Activated gamma-delta T cell (primary cell): Measurements from ENCODE around the gene SLC24A4.
"Not testable (repeated sequence)": the region's sequence is repeated elsewhere in the genome, so short reads cannot be mapped to it uniquely, and the experiment has no call there.

Experiments used
- DNase-seq: peaks from one replicate; lab custom pipeline; 2025; lab: John Stamatoyannopoulos, UW

SLC24A4 gene

DNA sequence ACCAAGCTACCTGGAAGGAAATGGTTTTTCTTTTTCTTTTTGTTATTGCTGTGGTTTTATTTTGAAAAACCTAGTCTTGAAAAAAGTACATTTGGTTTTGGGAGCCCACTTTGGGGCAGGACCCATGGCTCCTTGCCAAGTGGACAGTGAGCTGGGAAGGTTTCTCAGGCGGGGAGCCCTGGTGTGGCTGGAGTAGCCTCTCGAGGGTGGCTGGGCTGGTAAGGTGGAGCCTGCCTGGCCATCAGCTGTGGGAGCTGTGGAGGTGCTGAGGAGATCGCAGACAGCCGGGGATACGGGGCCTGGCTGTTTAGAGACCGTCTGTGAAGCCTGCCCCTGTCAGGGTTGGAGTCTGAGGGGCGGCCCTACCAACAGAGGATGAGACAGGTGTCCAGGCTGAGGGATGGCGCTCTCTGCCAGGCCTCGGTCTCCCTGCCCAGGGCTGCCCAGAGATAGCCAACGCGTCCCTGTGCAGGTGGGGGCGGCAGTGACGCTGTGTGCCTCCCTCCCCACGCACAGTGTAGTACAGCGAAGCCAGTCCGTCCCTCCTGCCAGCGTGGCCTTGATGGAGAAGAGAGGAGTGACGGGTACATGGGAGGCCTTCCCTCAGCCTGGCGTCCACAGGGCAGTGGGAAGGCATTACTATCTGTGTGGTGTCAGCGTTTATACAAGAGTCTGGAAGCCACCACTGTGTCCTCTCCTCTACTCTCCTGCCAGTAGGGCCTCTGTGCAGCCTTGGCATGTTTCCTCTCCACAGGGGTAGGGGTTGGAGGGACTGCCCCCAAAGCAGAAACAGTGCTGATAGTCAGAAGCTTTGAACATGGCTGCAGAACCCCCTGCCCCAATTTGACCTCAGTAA, 196.5 kb downstream of the SLC24A4 start:
- DNase-seq: no peak

- no peak for DNase-seq
These were observed 197.4 kb downstream of the SLC24A4 start for GRCh38 chr14:92520102-92521057.

DNA sequence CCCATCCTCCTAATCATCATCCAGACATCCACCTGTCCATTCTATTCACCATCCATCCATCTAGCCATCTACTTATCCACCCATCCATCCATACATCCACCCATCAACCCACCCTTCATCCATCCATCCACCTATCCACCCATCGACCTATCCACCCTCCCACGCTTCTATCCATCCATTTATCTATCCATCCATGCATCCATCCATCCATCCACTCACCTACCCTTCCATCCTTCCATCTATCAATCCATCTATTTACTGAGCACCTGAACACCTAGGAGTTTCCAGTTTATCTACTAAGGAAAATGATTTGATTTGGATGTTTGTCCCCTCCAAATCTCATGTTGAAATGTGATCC, 198.1 kb downstream of the SLC24A4 start:
- no peak for DNase-seq

DNA sequence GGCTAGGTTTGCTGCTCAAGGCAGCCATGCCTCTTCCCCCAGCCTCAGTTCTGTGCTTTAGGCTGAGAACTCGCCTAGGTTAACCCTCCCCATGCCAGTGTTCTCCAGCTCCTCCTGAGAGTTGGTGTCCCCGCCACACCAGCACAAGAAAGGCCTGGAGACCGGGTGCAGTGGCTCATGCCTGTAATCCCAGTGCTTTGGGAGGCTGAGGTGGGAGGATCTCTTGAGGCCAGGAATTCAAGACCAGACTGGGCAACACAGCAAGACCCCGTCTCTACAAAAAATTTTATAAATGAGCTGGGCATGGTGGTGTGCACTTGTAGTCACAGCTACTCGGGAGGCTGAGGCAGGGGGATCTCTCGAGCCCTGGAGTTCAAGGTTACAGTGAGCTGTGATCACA, 200.8 kb downstream of the SLC24A4 start:
- no peak for DNase-seq

DNA sequence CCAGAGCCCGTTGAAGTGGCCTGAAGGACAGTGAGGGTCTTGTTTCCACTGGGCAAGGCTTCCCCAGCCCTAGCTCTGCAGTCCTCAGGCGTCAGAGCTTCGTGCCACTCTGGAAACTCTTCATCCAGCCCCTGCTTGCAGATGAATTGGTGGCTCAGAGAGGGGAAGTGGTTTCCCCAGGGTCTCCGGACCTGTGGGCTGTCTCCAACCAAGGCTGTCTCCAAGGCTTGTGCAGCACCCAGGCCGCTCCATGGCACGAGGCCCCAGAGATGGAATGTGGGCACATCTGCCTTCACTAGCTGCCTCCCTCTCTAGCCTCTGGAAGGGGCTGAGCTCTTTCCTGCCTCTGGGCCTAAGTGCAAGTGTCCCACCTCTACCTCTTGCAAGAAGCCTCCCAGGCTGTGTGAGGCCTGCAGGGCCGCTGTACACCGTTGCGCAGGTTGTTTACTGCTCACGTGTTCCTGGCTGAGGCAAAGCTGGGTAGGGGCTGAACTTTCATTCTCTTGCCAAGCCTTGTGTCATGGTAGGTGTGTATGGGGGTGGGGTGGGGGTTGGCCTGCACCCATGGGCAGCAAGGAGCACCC, 201.7 kb downstream of the SLC24A4 start:
- no peak for DNase-seq

DNA sequence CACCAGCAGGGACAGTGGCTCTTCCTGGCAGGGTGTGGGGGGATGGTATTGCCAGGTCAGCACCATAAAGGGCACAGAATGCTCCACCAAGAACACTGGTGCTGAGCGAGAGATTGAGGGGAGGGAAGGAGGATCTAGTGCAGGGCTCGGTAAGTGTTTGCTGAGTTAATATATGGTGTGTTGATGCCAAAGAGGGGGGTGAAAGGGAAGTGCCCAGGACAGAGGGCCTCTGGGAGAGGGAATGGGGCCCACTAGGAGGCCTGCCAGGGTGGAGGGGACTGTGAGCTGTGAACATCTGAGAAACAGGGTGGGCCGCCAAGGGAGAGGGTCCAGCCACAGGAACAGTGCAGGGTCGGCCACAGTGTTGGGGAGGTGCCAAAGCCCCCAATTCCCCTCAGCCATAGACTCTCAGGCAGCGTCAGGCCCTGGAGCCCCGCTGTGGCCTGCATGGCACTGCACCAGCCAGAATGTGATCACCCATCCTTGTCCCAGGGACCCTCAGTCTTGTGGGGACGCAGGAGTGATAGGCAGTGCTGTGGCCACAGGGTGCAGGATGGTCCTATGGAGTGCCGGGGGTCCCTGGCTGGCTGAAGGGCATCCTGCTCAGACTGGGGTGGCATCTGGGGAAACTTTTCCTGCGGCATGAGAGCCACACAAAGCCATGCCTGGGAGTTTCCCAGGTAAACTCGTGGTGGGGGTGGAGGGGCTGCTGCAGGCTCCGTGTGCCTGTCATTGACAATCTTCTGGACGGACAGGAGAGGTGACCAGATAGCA, 202.5 kb downstream of the SLC24A4 start:
- DNase-seq: no peak

GRCh38 chr14:92527721-92528120, 204.8 kb downstream of the SLC24A4 start:
- DNase-seq: no peak

DNA sequence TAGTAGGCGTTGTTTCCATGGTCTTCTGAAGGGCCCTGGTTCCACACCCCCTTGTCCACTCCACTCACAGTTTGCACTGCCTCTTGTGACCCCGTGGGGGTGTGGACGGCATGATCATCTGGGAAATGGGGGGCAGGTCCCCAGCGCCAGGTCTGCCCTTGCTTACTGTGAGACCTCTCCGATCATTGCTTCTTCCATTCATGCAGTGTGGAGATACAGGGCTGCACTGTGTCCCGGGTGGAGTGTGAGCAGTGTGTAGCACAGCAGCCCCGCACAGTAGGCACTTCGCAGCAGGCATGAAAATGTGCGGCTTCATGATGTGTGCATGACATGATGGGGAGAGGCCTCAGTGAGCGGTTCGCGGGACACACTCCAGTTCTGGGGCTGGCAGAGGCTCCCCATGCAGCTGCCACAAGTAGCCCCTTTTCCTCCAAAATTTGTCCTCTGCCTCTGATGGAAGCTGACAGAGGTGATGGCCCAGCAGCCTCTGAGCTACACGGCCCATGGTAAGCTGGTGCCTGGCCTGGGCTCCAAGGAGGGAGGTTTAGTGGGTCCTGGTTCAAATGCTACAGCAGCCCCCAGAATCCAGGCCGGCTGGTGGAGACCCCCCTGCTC, 205.6 kb downstream of the SLC24A4 start:
- DNase-seq: no peak

GRCh38 chr14:92529903-92530302, 206.9 kb downstream of the SLC24A4 start:
- no peak for DNase-seq

GRCh38 chr14:92531106-92531873, 208.3 kb downstream of the SLC24A4 start:
- DNase-seq: peak; percentile 48

DNA sequence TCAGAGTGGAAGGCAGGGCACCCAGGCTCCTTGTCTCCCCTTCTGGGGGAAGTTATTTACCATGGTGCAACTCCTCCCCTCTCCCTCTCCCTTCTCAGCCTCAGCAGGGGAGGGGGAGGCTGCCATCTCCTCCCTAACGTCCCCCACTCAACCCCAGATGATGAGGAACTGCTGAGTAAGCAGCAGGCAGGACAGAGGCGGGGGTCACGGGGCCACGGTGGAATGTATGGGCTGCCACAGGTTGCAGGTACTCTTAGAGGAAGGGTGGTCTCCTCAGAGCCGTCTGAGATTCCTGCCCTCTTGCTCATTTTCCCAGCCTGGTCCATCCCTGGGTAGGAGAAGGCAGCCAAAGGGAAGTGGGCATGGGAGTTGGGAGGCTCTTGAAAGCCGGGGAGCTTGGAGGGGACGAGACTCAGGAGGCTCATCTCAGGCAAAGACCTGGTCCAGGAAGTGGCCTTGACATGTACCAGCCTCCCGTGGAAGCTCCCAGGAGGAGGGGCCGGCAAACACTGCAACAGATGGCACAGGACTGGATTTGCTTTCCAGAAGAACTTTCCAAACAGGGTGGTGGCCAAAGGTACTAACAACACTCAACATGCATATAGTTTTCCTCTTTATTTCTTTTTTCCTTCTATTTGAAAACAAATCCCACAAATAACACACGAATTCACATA, 209.7 kb downstream of the SLC24A4 start:
- no peak for DNase-seq

- DNase-seq: no peak
These were observed 212.1 kb downstream of the SLC24A4 start for GRCh38 chr14:92534932-92535643.

DNA sequence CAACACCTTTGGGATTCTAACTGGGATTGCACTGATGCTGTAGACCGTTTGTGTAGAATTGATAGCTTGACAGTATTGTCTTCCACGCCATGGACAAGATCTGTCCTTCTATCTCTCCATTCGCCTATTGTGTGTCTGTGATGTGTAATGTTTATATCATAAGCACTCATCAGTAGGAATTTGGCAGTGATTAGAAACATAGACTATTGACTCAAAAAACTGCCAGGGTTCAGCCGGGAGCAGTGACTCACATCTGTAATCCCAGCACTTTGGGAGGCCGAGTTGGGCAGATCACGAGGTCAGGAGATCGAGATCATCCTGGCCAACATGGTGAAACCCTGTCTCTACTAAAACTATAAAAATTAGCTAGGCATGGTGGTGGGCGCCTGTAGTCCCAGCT, 213.3 kb downstream of the SLC24A4 start:
- not testable (repeated sequence) for DNase-seq

DNA sequence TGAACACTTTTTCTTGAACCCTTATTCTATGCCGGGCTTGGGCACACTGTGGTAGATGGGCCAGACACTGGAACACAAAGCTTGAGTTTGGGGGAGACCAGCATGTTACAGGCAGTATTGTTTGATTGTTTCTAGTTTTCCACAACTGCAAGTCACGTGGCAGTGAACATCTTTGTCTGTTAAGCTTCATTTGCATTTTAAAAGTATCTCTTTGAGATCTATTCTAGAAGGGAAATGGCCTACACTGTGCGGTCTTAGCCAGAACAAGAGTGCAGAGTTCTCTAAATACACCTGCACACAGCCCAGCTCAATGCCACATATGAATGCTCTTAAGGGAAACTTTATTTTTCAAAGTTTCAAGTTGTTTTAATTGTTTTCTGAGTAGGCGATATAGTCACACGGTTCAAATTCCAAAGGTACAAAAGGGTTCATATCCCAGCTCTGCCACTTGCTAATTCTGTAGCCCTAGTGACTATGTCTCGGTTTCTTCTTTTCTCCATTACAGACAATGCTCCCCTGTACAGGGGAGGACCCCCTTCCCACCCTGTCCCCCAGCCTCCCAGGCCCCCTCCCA, 215.5 kb downstream of the SLC24A4 start:
- DNase-seq: no peak

DNA sequence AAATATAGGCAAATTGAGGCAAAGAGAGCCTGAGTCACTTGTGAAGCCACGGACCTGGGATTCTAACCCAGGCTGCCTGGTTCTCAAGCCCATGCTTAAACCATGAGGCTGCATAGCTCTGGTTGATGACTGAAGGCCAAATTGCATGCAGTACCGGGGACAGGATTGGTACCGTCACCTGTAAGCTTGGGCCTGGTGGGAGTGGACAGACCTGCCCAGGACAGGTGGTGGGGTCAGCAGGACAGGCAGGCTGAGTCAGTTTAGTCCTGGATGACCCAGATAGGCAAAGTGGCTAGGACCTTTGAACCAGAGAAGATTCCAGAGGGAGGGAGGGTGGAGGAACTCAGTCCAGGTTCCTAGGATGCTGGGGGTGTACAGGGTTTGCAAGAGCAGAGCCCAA, 216.5 kb downstream of the SLC24A4 start:
- DNase-seq: no peak

GRCh38 chr14:92539875-92540274, 216.9 kb downstream of the SLC24A4 start:
- DNase-seq: no peak

DNA sequence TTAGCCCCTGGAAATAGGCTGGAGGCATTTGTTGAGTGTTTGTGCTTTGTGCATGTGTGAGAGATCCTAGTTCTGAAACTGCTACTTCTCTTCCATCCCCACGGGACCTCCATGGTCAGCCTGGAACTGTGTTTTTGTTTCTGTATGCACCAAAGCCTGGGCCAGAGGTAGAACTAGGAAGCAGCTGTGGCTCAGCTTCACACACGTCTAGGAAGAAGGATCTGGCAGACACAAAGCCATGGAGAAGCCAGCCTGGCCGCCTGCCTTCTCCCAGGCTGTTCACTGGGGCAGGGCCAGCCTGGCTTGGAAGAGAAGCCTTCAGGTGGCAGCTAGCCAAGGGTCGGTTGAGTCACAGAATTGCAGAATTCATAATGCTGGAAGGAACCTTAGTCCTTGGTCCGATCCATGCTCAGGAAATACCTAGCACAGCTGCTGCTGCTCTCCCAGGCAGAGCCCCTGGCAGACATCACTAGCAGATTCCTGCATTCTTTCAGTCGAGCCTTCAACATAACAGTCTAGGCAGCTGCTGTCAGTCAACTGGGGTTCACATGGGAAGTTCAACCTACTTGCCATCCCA, 217.6 kb downstream of the SLC24A4 start:
- DNase-seq: no peak

GRCh38 chr14:92542766-92543554, 220.0 kb downstream of the SLC24A4 start:
- DNase-seq: no peak
